ENCODE results near the gene SMARCC1.

The SMARCC1 gene

GRCh38 chr3:47813551-47814177, 32.0 kb upstream of the SMARCC1 start:
- no peaks in the 10 kb centered on the region for H3K4me1 ChIP-seq
- intact Hi-C loops (cut with DNase I; ENCODE audit: low total_unique reads): no loop called here
- TF ChIP-seq CTCF (IDR thresholded peaks at IDR 0.05): no peak
- H3K9me3 ChIP-seq: no peaks in the 10 kb centered on the region
- peaks cover 39 to 80% (median 62%) of the 10 kb centered on the region in 3 donors for H3K36me3 ChIP-seq
- H3K4me3 ChIP-seq: no peak overlapping the region
- DNase-seq: no peak
- H3K27me3 ChIP-seq: no peaks in the 10 kb centered on the region
- H3K27ac ChIP-seq: no peak overlapping the region

GRCh38 chr3:47804577-47804976, 22.9 kb upstream of the SMARCC1 start:
- H3K4me3 ChIP-seq: no peak overlapping the region
- intact Hi-C loops (cut with DNase I; ENCODE audit: low total_unique reads): no loop called here
- peaks cover 14 to 43% (median 23%) of the 10 kb centered on the region in 3 donors for H3K36me3 ChIP-seq
- H3K27me3 ChIP-seq: no peaks in the 10 kb centered on the region
- H3K4me1 ChIP-seq: peaks cover 0 to 20% (median 17%) of the 10 kb centered on the region in 4 donors
- H3K9me3 ChIP-seq: no peaks in the 10 kb centered on the region
- DNase-seq: no peak
- no peak for TF ChIP-seq CTCF (IDR thresholded peaks at IDR 0.05)
- peak overlapping the region in 1 of 2 donors; percentile 98 for H3K27ac ChIP-seq

GRCh38 chr3:47803480-47804025, 21.9 kb upstream of the SMARCC1 start:
- Histone ChIP-seq H3K36me3 (peaks cover 14 to 36% (median 20%) of the 10 kb centered on the region in 3 donors), H3K4me1 (peaks cover 0 to 20% (median 17%) of the 10 kb centered on the region in 4 donors), H3K4me3 (peak overlapping the region; percentile 72 to 99), H3K27ac (peak overlapping the region; percentile 92 to 98), H3K27me3 (no peaks in the 10 kb centered on the region), H3K9me3 (no peaks in the 10 kb centered on the region)
- no peak for DNase-seq
- no peak for TF ChIP-seq CTCF (IDR thresholded peaks at IDR 0.05)
- intact Hi-C loops (cut with DNase I; ENCODE audit: low total_unique reads): no loop called here

GRCh38 chr3:47802734-47803479, 21.2 kb upstream of the SMARCC1 start, which contains the start of gene DHX30:
DHX30 (plus strand) TSS chr3:47803138; CDS start chr3:47810684, 7,546 bp downstream.
- Histone ChIP-seq H3K4me3 (peak within 1 kb of the TSS; percentile 72 to 99), H3K36me3 (peaks cover 10 to 30% (median 20%) of the 10 kb centered on the region in 3 donors), H3K4me1 (peaks cover 0 to 20% (median 17%) of the 10 kb centered on the region in 4 donors), H3K27ac (peak within 1 kb of the TSS; percentile 92 to 98), H3K9me3 (no peaks in the 10 kb centered on the region), H3K27me3 (no peaks in the 10 kb centered on the region)
- peak; percentile 86 to 92 for DNase-seq
- intact Hi-C loops (cut with DNase I; ENCODE audit: low total_unique reads): no loop called here
- TF ChIP-seq CTCF (IDR thresholded peaks at IDR 0.05): no peak

- H3K27me3 ChIP-seq: no peaks in the 10 kb centered on the region
- intact Hi-C loops (cut with DNase I; ENCODE audit: low total_unique reads): no loop called here
- no peaks in the 10 kb centered on the region for H3K36me3 ChIP-seq
- H3K9me3 ChIP-seq: no peaks in the 10 kb centered on the region
- no peak for TF ChIP-seq CTCF (IDR thresholded peaks at IDR 0.05)
- H3K4me1 ChIP-seq: peaks cover 0 to 19% (median 15%) of the 10 kb centered on the region in 4 donors
- no peak overlapping the region for H3K4me3 ChIP-seq
- DNase-seq: no peak
- no peak overlapping the region for H3K27ac ChIP-seq
Observed at GRCh38 chr3:47799733-47800132, 18.0 kb upstream of the SMARCC1 start.
